Esophagus squamous epithelium (tissue), 5 donors: ENCODE data around the gene SUSD6. TPM values are rescaled to one million over a fixed set of nuclear protein-coding genes. Genes with fewer than 3 reads are reported as not detected.
A peak's percentile ranks its signal among the peaks of the same experiment; 100 is the strongest.

Source experiments
- DNase-seq: peaks from one replicate; lab custom pipeline; 2025; lab: John Stamatoyannopoulos, UW
- H3K27ac ChIP-seq, 4 donors: fragments of 200-600 bp; sonication (generic); one replicate each; pipeline ENCODE4 v1.5.1; 2016 to 2019; ENCODE audit warnings: mild to moderate bottlenecking in 1 of 4
- H3K27me3 ChIP-seq, 4 donors: fragments of 200-600 bp; sonication (generic); 1 replicate in 3 of 4; 2 replicates in 1 of 4; pipeline versions ENCODE4 v1.5.1 to v1.6.0; 2017 to 2021; ENCODE audit warnings: antibody characterized with exemption in 1 of 4
- H3K36me3 ChIP-seq, 3 donors: fragments of 200-600 bp; sonication (generic); one replicate each; pipeline ENCODE4 v1.5.1; 2016 to 2019
- H3K4me1 ChIP-seq, 3 donors: fragments of 200-600 bp; sonication (generic); one replicate each; pipeline ENCODE4 v1.5.1; 2017 to 2019
- H3K4me3 ChIP-seq, 4 donors: fragments of 200-600 bp; sonication (generic); 1 replicate in 3 of 4; 2 replicates in 1 of 4; pipeline ENCODE4 v1.5.1; 2016 to 2019; ENCODE audit warnings: mild to moderate bottlenecking in 2 of 4, moderate library complexity in 1 of 4
- H3K9me3 ChIP-seq, 3 donors: fragments of 200-600 bp; sonication (generic); one replicate each; pipeline ENCODE4 v1.5.1; 2016 to 2019
- CTCF ChIP-seq, 6 experiments: fragments of 450-650 bp in 4 of 6; fragments of 200-600 bp in 2 of 6; sonication (generic) in 2 of 6; IDR thresholded peaks; one replicate each; pipeline ENCODE4 v1.5.1; 2016 to 2019; ENCODE audit warnings: antibody characterized with exemption in 6 of 6, mild to moderate bottlenecking in 4 of 6, moderate library complexity in 4 of 6
- POLR2A ChIP-seq, 4 donors: fragments of 450-650 bp; IDR thresholded peaks; one replicate each; pipeline ENCODE4 v1.6.1; 2017; ENCODE audit warnings: antibody characterized with exemption in 4 of 4, mild to moderate bottlenecking in 4 of 4, moderate library complexity in 3 of 4
- WGBS, 2 donors: methylation state at CpG; one replicate each; pipeline ENCODE4 v1.1.5; 2018; 5-methylcytosine and 5-hydroxymethylcytosine counted together
- intact Hi-C: fragments of 100-400 bp; cut with DNase I; formaldehyde crosslinking; loops from one replicate; pipeline ENCODE4 v1.15.0; 2022
- total RNA-seq, 4 donors: library from RNA; depleted of rRNA; stranded (reverse); fragments of >200 nt; gene quantifications; one replicate each; pipeline ENCODE4 v1.1.0, GENCODE V29; 2016
- donor health status: DM: yes; HTN: yes; CAD: no.

Gene SUSD6
- total RNA-seq, 4 donors from 2014 or later: 22.4 to 43.1 (median 27.8) TPM

DNA sequence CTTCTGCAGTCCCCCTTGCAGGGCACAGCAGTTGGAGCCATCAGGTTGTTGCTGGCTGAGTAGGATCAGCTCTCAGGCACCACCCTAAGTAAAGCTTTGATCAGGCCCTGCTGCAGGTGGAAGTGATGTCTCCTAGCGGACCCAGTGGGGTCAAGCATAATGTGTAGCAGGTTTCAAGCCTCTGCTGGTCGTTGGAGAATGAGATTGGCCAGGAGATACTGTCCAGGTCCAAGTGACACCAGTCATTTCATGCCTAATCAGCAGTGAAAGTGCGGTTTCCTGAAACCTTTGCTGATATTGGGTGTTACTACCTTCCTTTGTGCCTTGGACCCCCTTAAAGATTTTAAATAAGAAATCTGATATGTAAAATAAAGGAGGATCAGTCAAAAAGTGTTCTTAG lies 72.6 kb downstream of the SUSD6 start:
- 56 to 68% methylated on average over 1 to 3 of the region's 3 CpGs for WGBS, 2 donors
- no peak for DNase-seq
- peaks cover 43 to 87% (median 52%) of the 10 kb centered on the region in 3 donors for H3K4me1 ChIP-seq
- H3K27me3 ChIP-seq: no peaks in the 10 kb centered on the region
- H3K4me3 ChIP-seq: no peak overlapping the region
- peaks cover 0 to 7% (median 0%) of the 10 kb centered on the region in 3 donors for H3K36me3 ChIP-seq
- TF ChIP-seq CTCF (IDR thresholded peaks at IDR 0.05): no peak
- no peak for TF ChIP-seq POLR2A (IDR thresholded peaks at IDR 0.05)
- intact Hi-C loops: no loop called here
- no peaks in the 10 kb centered on the region for H3K9me3 ChIP-seq
- peak overlapping the region in 3 of 4 donors; percentile 65 to 78 (median 77) for H3K27ac ChIP-seq

DNA sequence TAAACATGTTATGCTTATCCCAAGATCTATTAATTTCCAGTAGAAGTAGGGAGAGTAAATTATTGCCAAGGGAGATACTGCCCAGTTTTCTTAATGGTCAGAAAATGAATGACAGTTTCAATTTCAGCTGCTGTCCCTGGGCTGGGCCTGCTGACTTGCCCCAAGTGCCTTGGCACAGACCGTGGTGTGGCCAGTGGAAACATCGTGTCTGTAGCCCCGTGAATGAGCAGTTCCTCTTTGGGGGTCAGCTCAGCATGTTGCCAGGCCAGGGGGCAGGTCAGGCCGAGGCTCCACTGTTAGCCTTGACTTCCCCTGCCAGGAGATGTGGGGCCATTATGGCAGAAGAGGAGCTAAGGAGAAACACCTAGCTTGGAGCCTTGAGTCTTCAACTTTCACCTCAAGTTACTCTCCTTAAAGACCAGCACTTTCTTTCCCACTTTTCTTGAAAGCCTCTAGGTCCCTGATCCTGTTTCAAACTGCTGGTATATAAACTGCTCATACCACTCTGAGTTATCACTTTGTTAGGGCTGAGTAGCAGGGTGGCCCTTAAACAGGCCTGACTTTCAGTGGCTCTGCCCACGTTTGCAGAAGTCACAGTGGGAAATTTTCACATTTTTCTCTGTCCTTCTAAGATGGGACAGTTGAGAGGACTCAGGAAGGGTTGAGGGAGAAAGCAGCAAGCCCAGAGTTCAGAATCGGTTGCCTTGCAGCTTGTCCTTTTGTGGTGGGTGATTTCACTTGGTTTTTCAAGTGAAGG lies 73.2 kb downstream of the SUSD6 start:
- Histone ChIP-seq H3K27ac (peak overlapping the region; percentile 25 to 77 (median 71)), H3K27me3 (no peaks in the 10 kb centered on the region), H3K9me3 (no peaks in the 10 kb centered on the region), H3K36me3 (peaks cover 0 to 10% (median 0%) of the 10 kb centered on the region in 3 donors), H3K4me1 (peaks cover 43 to 85% (median 52%) of the 10 kb centered on the region in 3 donors), H3K4me3 (no peak overlapping the region)
- 37 to 61% methylated on average over 2 to 5 of the region's 6 CpGs for WGBS, 2 donors
- intact Hi-C loops: no loop called here
- DNase-seq: no peak
- TF ChIP-seq POLR2A (IDR thresholded peaks at IDR 0.05) (no peak), CTCF (IDR thresholded peaks at IDR 0.05) (no peak)

GRCh38 chr14:69685218-69685616 lies 73.8 kb downstream of the SUSD6 start:
- 14 to 50% methylated on average over 1 to 2 of the region's 3 CpGs for WGBS, 2 donors
- H3K36me3 ChIP-seq: peaks cover 0 to 16% (median 0%) of the 10 kb centered on the region in 3 donors
- DNase-seq: no peak
- intact Hi-C loops: no loop called here
- H3K9me3 ChIP-seq: no peaks in the 10 kb centered on the region
- H3K4me1 ChIP-seq: peaks cover 43 to 79% (median 52%) of the 10 kb centered on the region in 3 donors
- peak overlapping the region; percentile 25 to 77 (median 71) for H3K27ac ChIP-seq
- no peaks in the 10 kb centered on the region for H3K27me3 ChIP-seq
- no peak for TF ChIP-seq CTCF (IDR thresholded peaks at IDR 0.05)
- no peak for TF ChIP-seq POLR2A (IDR thresholded peaks at IDR 0.05)
- H3K4me3 ChIP-seq: no peak overlapping the region

DNA sequence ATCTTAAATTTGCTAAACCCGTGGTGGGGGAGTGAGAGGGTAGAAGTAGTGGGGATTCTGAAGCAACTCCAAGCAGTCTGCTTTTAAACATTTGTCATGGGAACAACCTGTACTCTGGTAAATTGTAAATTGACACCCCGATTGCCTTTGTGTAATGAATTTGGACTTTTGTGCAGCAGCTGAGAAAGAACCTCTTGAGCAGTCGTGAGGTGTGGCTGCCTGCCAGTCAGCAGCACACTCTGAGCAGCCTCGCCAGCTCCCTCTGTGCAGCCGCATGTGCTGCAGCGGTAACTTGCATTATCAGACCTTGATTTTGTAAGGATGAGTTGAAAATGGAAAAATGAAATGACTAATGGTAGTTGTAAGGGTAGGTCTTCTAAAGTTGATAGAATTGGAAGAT lies 74.3 kb downstream of the SUSD6 start:
- TF ChIP-seq CTCF (IDR thresholded peaks at IDR 0.05) (no peak), POLR2A (IDR thresholded peaks at IDR 0.05) (no peak)
- no peaks in the 10 kb centered on the region for H3K27me3 ChIP-seq
- intact Hi-C loops: no loop called here
- H3K27ac ChIP-seq: peak overlapping the region; percentile 25 to 77 (median 71)
- H3K36me3 ChIP-seq: peaks cover 0 to 21% (median 0%) of the 10 kb centered on the region in 3 donors
- 15 to 23% methylated on average over 4 to 5 of the region's 6 CpGs for WGBS, 2 donors
- H3K4me3 ChIP-seq: peak overlapping the region in 1 of 4 donors; percentile 11
- peaks cover 39 to 74% (median 52%) of the 10 kb centered on the region in 3 donors for H3K4me1 ChIP-seq
- H3K9me3 ChIP-seq: no peaks in the 10 kb centered on the region
- DNase-seq: no peak

DNA sequence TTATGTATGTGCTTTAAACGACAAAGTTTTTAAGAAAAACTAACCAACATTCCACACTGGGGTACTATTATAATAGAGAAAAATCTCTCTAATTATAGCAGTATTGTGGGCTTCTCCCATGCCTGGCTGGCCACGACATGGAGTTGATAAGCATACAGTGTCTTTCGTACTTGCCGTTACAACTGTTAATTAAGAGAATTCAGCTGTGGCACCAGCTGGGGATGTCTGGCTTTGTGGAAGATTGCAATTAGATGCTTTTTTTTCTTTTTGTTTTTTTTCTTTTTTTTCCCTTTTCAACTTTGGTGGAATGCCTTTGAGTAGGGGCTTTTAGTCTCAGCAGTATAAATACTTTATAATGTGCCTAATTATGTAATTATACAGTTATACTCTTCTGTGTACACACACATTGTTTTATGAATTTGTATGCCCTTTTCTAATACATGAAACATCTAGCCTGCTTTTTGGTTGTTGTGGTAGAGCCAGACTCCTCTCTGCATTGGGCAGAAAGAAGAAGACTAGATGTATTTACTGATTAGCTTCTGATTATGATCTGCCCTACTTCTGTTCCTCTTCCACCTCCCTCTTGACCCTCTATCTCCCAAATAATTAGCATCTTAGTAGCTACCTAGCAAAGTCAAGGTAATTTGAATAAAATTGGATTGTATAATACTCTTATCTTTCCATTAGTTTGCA lies 76.4 kb downstream of the SUSD6 start:
- H3K36me3 ChIP-seq: peaks cover 0 to 25% (median 0%) of the 10 kb centered on the region in 3 donors
- no peak overlapping the region for H3K4me3 ChIP-seq
- no peak overlapping the region for H3K27ac ChIP-seq
- peaks cover 36 to 63% (median 49%) of the 10 kb centered on the region in 3 donors for H3K4me1 ChIP-seq
- 74 to 88% methylated on average over 4 of the region's 4 CpGs for WGBS, 2 donors
- TF ChIP-seq CTCF (IDR thresholded peaks at IDR 0.05) (no peak), POLR2A (IDR thresholded peaks at IDR 0.05) (no peak)
- DNase-seq: no peak
- H3K9me3 ChIP-seq: no peaks in the 10 kb centered on the region
- H3K27me3 ChIP-seq: no peaks in the 10 kb centered on the region
- intact Hi-C loops: no loop called here
